OCI-LY7 (cell line): ENCODE measurements around the gene HMGCS1.

Source experiments
- CTCF ChIP-seq: fragments of 200-600 bp; sonication (generic); conservative IDR thresholded peaks from 2 replicates; pipeline ENCODE4 v1.5.1; 2014; ENCODE audit warnings: mild to moderate bottlenecking, antibody characterized with exemption, low read length, moderate library complexity, mixed read lengths
- EZH2phosphoT487 ChIP-seq: fragments of 200-600 bp; sonication (generic); IDR thresholded peaks from 2 replicates; pipeline ENCODE4 v1.6.1; 2018; ENCODE audit warnings: low read depth, borderline replicate concordance, mild to moderate bottlenecking, mixed run types, antibody characterized with exemption, low read length, moderate library complexity, mixed read lengths

GRCh38 chr5:43304525-43304924 lies 8.7 kb downstream of the HMGCS1 start:
- TF ChIP-seq CTCF (no peak), EZH2phosphoT487 (no peak)
